GM12874 (cell line): ENCODE results near the gene SLC2A6.

Source experiments
- TF ChIP-seq, protein P1 (sequence below): IDR thresholded peaks from 2 replicates; pipeline ENCODE4 v1.5.1; 2011; ENCODE audit warnings: low read depth, mild to moderate bottlenecking, control low read depth, low read length, moderate library complexity; ENCODE audit not compliant: insufficient read depth

The SLC2A6 gene

DNA sequence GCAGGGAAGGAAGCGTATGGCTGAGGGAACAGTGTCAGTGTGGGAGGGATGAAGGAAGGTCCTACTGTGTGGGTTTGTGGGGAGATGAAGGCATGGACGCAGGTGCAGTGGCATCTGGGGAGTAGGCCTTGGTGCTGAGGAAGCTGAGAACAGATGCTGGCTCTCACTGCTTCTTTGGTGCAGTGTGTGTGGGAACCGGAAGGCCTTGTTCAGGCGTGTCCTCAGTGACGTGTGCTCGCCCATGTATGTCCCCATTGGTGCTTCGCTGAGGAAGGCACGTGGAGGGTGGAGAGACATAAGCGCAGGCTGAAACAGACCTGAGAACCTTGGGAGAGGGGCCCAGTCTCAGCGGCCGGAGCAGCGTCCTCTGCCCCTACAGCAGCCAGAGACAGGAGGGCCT, 38.0 kb downstream of the SLC2A6 start:
- TF ChIP-seq, protein P1, sequence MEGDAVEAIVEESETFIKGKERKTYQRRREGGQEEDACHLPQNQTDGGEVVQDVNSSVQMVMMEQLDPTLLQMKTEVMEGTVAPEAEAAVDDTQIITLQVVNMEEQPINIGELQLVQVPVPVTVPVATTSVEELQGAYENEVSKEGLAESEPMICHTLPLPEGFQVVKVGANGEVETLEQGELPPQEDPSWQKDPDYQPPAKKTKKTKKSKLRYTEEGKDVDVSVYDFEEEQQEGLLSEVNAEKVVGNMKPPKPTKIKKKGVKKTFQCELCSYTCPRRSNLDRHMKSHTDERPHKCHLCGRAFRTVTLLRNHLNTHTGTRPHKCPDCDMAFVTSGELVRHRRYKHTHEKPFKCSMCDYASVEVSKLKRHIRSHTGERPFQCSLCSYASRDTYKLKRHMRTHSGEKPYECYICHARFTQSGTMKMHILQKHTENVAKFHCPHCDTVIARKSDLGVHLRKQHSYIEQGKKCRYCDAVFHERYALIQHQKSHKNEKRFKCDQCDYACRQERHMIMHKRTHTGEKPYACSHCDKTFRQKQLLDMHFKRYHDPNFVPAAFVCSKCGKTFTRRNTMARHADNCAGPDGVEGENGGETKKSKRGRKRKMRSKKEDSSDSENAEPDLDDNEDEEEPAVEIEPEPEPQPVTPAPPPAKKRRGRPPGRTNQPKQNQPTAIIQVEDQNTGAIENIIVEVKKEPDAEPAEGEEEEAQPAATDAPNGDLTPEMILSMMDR = no peak

DNA sequence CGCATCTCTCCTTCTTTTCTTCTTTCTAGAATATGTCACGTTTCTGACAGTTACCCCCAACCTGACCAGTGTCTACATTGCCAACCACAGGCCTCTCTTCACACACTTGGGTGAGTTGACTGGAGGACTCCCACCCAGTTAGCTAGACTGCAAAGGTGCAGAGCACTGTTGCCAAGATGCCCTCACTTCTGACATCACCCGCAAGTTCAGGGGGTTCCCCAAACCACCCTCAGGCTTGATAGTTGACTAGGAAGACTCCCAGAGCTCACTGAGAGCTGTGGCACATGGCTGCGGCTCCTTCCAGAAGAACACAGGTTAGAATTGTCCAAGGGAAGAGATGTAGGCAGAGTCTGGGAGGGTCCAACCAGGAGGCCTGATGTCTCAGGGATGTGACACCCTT, 39.6 kb downstream of the SLC2A6 start:
- TF ChIP-seq, protein P1 = no peak

DNA sequence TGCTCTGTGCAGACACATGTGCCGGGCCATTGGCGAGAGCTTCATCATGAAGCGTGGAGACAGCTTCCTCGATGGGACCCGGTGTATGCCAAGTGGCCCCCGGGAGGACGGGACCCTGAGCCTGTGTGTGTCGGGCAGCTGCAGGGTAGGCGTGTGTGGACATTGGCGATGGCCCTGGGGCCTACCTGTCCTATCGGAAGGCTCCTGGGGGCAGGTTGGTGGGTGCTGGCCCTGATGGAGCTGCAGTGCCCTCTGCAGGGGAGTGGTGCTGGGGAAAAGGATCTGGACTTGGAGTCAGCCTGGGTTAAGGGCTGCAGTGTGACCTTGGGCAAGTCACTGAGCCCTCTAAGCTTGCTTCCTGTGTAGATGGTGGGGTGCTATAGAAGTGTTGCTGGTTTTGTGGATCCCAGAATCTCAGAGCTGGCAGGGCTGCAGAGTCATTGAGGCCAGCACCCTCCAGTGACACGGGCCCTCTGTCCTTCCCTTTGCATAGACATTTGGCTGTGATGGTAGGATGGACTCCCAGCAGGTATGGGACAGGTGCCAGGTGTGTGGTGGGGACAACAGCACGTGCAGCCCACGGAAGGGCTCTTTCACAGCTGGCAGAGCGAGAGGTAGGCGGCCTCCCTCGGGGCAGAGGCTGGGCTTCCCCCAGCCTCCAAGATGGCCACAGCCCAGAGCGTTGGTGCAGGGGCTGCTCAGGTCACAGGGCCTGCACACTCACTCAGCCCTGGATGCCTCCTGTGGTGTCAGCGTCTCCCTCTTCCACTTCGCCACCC, 41.0 kb downstream of the SLC2A6 start:
- TF ChIP-seq, protein P1 = peak; percentile 34

DNA sequence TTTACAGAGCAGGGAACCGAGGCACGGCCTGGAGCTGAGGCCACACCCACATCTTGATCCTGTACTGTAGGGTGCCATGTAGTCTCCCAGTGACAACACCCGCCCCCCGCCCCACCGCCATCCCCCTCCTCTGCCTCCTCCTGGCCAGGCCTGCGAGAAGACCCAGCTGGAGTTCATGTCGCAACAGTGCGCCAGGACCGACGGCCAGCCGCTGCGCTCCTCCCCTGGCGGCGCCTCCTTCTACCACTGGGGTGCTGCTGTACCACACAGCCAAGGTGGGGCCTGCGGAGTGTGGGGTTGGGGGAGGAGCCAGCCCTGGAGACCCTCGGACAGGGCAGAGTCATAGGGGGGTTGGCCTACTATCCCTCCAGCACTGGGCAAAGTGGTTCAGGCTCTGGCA, 42.2 kb downstream of the SLC2A6 start:
- TF ChIP-seq, protein P1 = no peak

DNA sequence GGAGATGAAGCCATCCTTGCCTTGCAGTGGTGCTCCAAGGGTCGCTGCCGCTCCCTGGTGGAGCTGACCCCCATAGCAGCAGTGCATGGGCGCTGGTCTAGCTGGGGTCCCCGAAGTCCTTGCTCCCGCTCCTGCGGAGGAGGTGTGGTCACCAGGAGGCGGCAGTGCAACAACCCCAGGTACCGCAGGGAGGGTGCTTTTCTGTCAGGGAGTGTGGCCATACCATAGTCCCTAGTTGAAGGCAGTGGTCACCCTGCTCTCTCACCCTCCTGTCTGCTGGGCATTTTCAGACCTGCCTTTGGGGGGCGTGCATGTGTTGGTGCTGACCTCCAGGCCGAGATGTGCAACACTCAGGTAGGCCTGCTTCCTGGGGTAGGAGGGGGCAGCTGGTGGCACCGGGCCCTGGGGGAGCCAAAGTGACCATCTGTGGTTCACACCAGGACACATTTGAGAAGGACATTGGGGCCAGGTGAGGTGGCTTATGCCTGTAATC, 45.5 kb downstream of the SLC2A6 start:
- TF ChIP-seq, protein P1 = no peak

DNA sequence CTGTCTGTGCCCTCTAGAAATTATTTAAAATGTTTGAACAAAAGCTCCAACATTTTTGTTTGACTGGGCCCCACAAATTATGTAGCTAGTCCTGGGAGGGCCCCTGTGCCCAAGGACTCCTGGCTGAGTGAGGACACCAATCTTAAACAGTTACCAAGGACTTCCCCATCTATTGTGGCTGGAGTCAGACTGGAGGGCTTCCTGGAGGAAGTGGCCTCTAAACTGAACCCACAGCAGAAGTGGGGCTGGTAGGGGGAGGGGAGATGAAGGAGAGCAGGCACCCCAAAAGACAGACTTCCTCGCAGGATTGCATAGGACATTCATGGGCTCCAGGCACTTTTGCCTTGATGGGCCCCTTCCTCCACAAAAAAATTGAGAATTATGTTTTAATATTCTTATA, 48.7 kb downstream of the SLC2A6 start:
- TF ChIP-seq, protein P1 = no peak

DNA sequence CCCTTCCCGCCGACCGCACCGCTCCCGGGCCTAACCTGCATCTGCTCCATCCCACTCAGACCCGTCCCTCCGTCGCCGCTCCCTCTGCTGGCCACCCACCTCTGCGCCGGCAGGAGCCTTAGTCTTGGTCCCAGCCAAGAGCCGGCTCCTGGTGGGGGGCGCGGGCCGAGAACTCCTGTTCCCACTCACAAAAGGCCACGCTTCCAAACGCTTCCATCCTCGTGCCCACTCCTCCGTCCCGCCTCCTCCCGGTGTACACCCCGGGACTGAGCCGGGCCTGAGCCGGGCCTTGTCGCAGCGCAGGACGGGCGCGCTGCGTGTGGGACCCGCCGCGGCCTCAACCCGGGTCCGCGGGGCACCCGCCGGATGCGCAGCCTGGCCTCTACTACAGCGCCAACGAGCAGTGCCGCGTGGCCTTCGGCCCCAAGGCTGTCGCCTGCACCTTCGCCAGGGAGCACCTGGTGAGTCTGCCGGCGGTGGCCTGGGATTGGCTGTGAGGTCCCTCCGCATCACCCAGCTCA, 49.2 kb downstream of the SLC2A6 start:
- TF ChIP-seq, protein P1 = no peak
